Measurements from ENCODE around the gene SPINK6. TPM values are rescaled to one million over a fixed set of nuclear protein-coding genes. Genes with fewer than 3 reads are reported as not detected.

Gene SPINK6
- total RNA-seq, 1 experiment from 2014 or later, result not detected

DNA sequence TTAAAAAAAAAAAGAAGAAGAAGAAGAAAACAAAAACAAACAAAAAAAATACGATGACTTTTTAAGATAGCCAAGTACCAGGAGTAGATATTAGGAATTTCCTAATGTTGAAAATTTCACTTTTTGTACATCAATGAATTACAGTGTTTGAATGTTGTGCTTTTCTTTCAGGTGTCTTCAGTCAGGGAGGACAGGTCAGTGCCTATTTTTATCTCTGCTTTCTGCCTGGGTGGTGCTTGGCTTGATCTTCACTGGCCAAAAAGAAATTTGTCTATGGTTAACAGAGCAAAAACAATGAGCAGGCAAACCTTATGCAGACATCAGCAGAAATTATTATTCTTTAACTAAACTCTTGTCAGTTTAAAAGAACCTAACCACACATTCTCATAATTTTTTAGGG, 3.0 kb downstream of the SPINK6 start:
- RAD21 ChIA-PET (ENCODE audit: low non-redundant PET in 1 of 2, low total read pairs in 2 of 2, uncharacterized antibody in 2 of 2, unreplicated experiment in 2 of 2), result no interaction called here
- H3K9me3 ChIP-seq (ENCODE audit: control insufficient read depth in 1 of 2, insufficient read depth in 1 of 2, low read depth in 1 of 2, low read length in 2 of 2), result no peaks in the 10 kb centered on the region
- H4K20me1 ChIP-seq (ENCODE audit: insufficient read depth), result no peaks in the 10 kb centered on the region
- DNase-seq (ENCODE audit: low read depth, low spot score) (no peak), ATAC-seq (no peak)
- no peak overlapping the region for H2AFZ ChIP-seq (ENCODE audit: low read depth, low read length, poor library complexity, severe bottlenecking)
- no peaks in the 10 kb centered on the region for H3K79me2 ChIP-seq (ENCODE audit: insufficient read depth, low read length)
- no peak overlapping the region for H3K4me2 ChIP-seq (ENCODE audit: low read length)
- no peak overlapping the region for H3K4me3 ChIP-seq (replicated peaks in 1 of 2; ENCODE audit: low read depth in 1 of 2, low read length in 2 of 2)
- no peaks in the 10 kb centered on the region; the same call in 1 of the 2 replicates for H3K9me2 ChIP-seq (ENCODE audit: insufficient read depth)
- no peak overlapping the region for H3K9ac ChIP-seq (ENCODE audit: low read length)
- intact Hi-C loops (cut with micrococcal nuclease), result no loop called here
- no peak overlapping the region for H3K27ac ChIP-seq (ENCODE audit: low read depth, low read length)
- no TSS peak for BruUV-seq (replicated peaks)
- CTCF ChIA-PET, result no interaction called here
- TF ChIP-seq SIN3A (IDR thresholded peaks at IDR 0.05; ENCODE audit: low read depth) (no peak), POLR2AphosphoS5 (IDR thresholded peaks at IDR 0.05; ENCODE audit: low read depth, low read length) (no peak), SP1 (IDR thresholded peaks at IDR 0.05; ENCODE audit: low read depth) (no peak), CEBPB (IDR thresholded peaks at IDR 0.05; ENCODE audit: low read depth) (no peak), POLR2A (IDR thresholded peaks at IDR 0.05; ENCODE audit: borderline replicate concordance, extremely low read depth, insufficient read depth, insufficient read length) (no peak), CBX3 (IDR thresholded peaks at IDR 0.05; ENCODE audit: low read depth) (no peak), FOSL1 (IDR thresholded peaks at IDR 0.05; ENCODE audit: low read depth) (no peak), ZFX (IDR thresholded peaks at IDR 0.05) (no peak), JUND (IDR thresholded peaks at IDR 0.05) (no peak), EZH2phosphoT487 (IDR thresholded peaks at IDR 0.05; ENCODE audit: borderline replicate concordance) (no peak), ZNF274 (IDR thresholded peaks at IDR 0.05; ENCODE audit: low read depth, low read length) (no peak), RAD21 (IDR thresholded peaks at IDR 0.05; ENCODE audit: low read depth) (no peak), EGR1 (IDR thresholded peaks at IDR 0.05; ENCODE audit: low read depth) (no peak), SRF (IDR thresholded peaks at IDR 0.05; ENCODE audit: low read depth) (no peak)
- TF ChIP-seq, protein P1, sequence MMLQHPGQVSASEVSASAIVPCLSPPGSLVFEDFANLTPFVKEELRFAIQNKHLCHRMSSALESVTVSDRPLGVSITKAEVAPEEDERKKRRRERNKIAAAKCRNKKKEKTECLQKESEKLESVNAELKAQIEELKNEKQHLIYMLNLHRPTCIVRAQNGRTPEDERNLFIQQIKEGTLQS (IDR thresholded peaks at IDR 0.05), result no peak
- TF ChIP-seq, protein P2, sequence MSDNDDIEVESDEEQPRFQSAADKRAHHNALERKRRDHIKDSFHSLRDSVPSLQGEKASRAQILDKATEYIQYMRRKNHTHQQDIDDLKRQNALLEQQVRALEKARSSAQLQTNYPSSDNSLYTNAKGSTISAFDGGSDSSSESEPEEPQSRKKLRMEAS (IDR thresholded peaks at IDR 0.05), result no peak
- TF ChIP-seq, protein P3, sequence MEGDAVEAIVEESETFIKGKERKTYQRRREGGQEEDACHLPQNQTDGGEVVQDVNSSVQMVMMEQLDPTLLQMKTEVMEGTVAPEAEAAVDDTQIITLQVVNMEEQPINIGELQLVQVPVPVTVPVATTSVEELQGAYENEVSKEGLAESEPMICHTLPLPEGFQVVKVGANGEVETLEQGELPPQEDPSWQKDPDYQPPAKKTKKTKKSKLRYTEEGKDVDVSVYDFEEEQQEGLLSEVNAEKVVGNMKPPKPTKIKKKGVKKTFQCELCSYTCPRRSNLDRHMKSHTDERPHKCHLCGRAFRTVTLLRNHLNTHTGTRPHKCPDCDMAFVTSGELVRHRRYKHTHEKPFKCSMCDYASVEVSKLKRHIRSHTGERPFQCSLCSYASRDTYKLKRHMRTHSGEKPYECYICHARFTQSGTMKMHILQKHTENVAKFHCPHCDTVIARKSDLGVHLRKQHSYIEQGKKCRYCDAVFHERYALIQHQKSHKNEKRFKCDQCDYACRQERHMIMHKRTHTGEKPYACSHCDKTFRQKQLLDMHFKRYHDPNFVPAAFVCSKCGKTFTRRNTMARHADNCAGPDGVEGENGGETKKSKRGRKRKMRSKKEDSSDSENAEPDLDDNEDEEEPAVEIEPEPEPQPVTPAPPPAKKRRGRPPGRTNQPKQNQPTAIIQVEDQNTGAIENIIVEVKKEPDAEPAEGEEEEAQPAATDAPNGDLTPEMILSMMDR (IDR thresholded peaks at IDR 0.05 in 2 of 3, conservative IDR thresholded peaks at IDR 0.05 in 1 of 3; ENCODE audit: borderline replicate concordance in 1 of 3, insufficient read depth in 1 of 3, low read depth in 2 of 3, low read length in 2 of 3), result no peak
- TF ChIP-seq, protein P4, sequence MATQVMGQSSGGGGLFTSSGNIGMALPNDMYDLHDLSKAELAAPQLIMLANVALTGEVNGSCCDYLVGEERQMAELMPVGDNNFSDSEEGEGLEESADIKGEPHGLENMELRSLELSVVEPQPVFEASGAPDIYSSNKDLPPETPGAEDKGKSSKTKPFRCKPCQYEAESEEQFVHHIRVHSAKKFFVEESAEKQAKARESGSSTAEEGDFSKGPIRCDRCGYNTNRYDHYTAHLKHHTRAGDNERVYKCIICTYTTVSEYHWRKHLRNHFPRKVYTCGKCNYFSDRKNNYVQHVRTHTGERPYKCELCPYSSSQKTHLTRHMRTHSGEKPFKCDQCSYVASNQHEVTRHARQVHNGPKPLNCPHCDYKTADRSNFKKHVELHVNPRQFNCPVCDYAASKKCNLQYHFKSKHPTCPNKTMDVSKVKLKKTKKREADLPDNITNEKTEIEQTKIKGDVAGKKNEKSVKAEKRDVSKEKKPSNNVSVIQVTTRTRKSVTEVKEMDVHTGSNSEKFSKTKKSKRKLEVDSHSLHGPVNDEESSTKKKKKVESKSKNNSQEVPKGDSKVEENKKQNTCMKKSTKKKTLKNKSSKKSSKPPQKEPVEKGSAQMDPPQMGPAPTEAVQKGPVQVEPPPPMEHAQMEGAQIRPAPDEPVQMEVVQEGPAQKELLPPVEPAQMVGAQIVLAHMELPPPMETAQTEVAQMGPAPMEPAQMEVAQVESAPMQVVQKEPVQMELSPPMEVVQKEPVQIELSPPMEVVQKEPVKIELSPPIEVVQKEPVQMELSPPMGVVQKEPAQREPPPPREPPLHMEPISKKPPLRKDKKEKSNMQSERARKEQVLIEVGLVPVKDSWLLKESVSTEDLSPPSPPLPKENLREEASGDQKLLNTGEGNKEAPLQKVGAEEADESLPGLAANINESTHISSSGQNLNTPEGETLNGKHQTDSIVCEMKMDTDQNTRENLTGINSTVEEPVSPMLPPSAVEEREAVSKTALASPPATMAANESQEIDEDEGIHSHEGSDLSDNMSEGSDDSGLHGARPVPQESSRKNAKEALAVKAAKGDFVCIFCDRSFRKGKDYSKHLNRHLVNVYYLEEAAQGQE (IDR thresholded peaks at IDR 0.05; ENCODE audit: low read depth), result no peak
- H3K36me3 ChIP-seq (ENCODE audit: control insufficient read depth in 1 of 2, insufficient read depth in 2 of 2, low read length in 2 of 2), result no peaks in the 10 kb centered on the region
- no peaks in the 10 kb centered on the region for H3K27me3 ChIP-seq (ENCODE audit: insufficient read depth, low read length)
- H3K4me1 ChIP-seq (ENCODE audit: control insufficient read depth in 1 of 2, insufficient read depth in 2 of 2, low read length in 2 of 2), result no peaks in the 10 kb centered on the region
- POLR2A ChIA-PET, result no interaction called here
